Measurements from ENCODE around the gene EIPR1. TPM values are rescaled to one million over a fixed set of nuclear protein-coding genes. Genes with fewer than 3 reads are reported as not detected.

The EIPR1 gene
- total RNA-seq, 4 donors from 2014 or later, result 13.1 to 41.0 (median 27.4) TPM

GRCh38 chr2:3224681-3225080 is 152.9 kb downstream of the EIPR1 start:
- DNase-seq, result no peak
- in situ Hi-C loops (cut with MboI; ENCODE audit: low pct_ligation_motif_present in 1 of 4, low pct_unique_long_range_greater_than_20kb in 1 of 4, low sequenced_read_pairs in 3 of 4) (no loop called here), intact Hi-C loops (cut with DNase I; ENCODE audit: low total_unique reads) (no loop called here)
- Histone ChIP-seq H3K27me3 (no peaks in the 10 kb centered on the region), H3K9me3 (peaks cover 0 to 8% of the 10 kb centered on the region in 2 donors), H3K4me3 (no peak overlapping the region), H3K4me1 (no peaks in the 10 kb centered on the region), H3K27ac (no peak overlapping the region), H3K36me3 (no peaks in the 10 kb centered on the region)
- TF ChIP-seq POLR2A (IDR thresholded peaks at IDR 0.05), result no peak
- TF ChIP-seq POLR2AphosphoS5 (IDR thresholded peaks at IDR 0.05), result no peak
- TF ChIP-seq CTCF (IDR thresholded peaks at IDR 0.05), result no peak
- no peak for TF ChIP-seq EP300 (IDR thresholded peaks at IDR 0.05; ENCODE audit: low read depth)
- WGBS, 2 donors (ENCODE audit: low coverage in 1 of 2), result 86% methylated on average over 9 of the region's 9 CpGs; no CpG with 5 or more reads in 1 of the 2 donors

GRCh38 chr2:3223080-3223923 is 154.3 kb downstream of the EIPR1 start:
- 75 to 79% methylated on average over 9 to 18 of the region's 18 CpGs for WGBS, 2 donors (ENCODE audit: low coverage in 1 of 2)

GRCh38 chr2:3222636-3223035 is 155.0 kb downstream of the EIPR1 start:
- Histone ChIP-seq H3K36me3 (no peaks in the 10 kb centered on the region), H3K4me1 (no peaks in the 10 kb centered on the region), H3K4me3 (no peak overlapping the region), H3K27ac (no peak overlapping the region), H3K27me3 (no peaks in the 10 kb centered on the region), H3K9me3 (no peaks in the 10 kb centered on the region)
- DNase-seq, result no peak
- in situ Hi-C loops (cut with MboI; ENCODE audit: low pct_ligation_motif_present in 1 of 4, low pct_unique_long_range_greater_than_20kb in 1 of 4, low sequenced_read_pairs in 3 of 4) (no loop called here), intact Hi-C loops (cut with DNase I; ENCODE audit: low total_unique reads) (no loop called here)
- WGBS, 2 donors (ENCODE audit: low coverage in 1 of 2), result 77 to 78% methylated on average over 3 to 9 of the region's 9 CpGs
- TF ChIP-seq EP300 (IDR thresholded peaks at IDR 0.05; ENCODE audit: low read depth), result no peak
- no peak for TF ChIP-seq POLR2AphosphoS5 (IDR thresholded peaks at IDR 0.05)
- no peak for TF ChIP-seq CTCF (IDR thresholded peaks at IDR 0.05)
- no peak for TF ChIP-seq POLR2A (IDR thresholded peaks at IDR 0.05)

More at GRCh38 chr2:3223080-3223923, 154.3 kb downstream of the EIPR1 start:
- Histone ChIP-seq H3K4me3 (no peak overlapping the region), H3K4me1 (no peaks in the 10 kb centered on the region), H3K27ac (no peak overlapping the region), H3K36me3 (no peaks in the 10 kb centered on the region), H3K27me3 (no peaks in the 10 kb centered on the region), H3K9me3 (no peaks in the 10 kb centered on the region)
- TF ChIP-seq CTCF (IDR thresholded peaks at IDR 0.05) (no peak), EP300 (IDR thresholded peaks at IDR 0.05; ENCODE audit: low read depth) (no peak), POLR2A (IDR thresholded peaks at IDR 0.05) (no peak), POLR2AphosphoS5 (IDR thresholded peaks at IDR 0.05) (no peak)
- intact Hi-C loops (cut with DNase I; ENCODE audit: low total_unique reads) (no loop called here), in situ Hi-C loops (cut with MboI; ENCODE audit: low pct_ligation_motif_present in 1 of 4, low pct_unique_long_range_greater_than_20kb in 1 of 4, low sequenced_read_pairs in 3 of 4) (no loop called here)
- no peak for DNase-seq

GRCh38 chr2:3219536-3219935 is 158.1 kb downstream of the EIPR1 start:
- Histone ChIP-seq H3K36me3 (no peaks in the 10 kb centered on the region), H3K4me1 (no peaks in the 10 kb centered on the region), H3K27me3 (no peaks in the 10 kb centered on the region), H3K4me3 (no peak overlapping the region), H3K9me3 (no peaks in the 10 kb centered on the region), H3K27ac (no peak overlapping the region)
- no peak for TF ChIP-seq CTCF (IDR thresholded peaks at IDR 0.05)
- no peak for TF ChIP-seq POLR2AphosphoS5 (IDR thresholded peaks at IDR 0.05)
- no peak for TF ChIP-seq POLR2A (IDR thresholded peaks at IDR 0.05)
- TF ChIP-seq EP300 (IDR thresholded peaks at IDR 0.05; ENCODE audit: low read depth), result no peak
- in situ Hi-C loops (cut with MboI; ENCODE audit: low pct_ligation_motif_present in 1 of 4, low pct_unique_long_range_greater_than_20kb in 1 of 4, low sequenced_read_pairs in 3 of 4), result no loop called here
- 88% methylated on average over 4 of the region's 4 CpGs; no CpG with 5 or more reads in 1 of the 2 donors for WGBS, 2 donors (ENCODE audit: low coverage in 1 of 2)
- intact Hi-C loops (cut with DNase I; ENCODE audit: low total_unique reads), result no loop called here
- DNase-seq, result no peak
